ENCODE data around the gene SERPING1.

Gene SERPING1

GRCh38 chr11:57622263-57622662 lies 24.8 kb downstream of the SERPING1 start:
- CTCF ChIA-PET: no interaction called here
- TF ChIP-seq SP1 (IDR thresholded peaks at IDR 0.05) (no peak), PKNOX1 (IDR thresholded peaks at IDR 0.05) (peak; percentile 78), FOXM1 (IDR thresholded peaks at IDR 0.05; ENCODE audit: borderline replicate concordance) (no peak), TARDBP (IDR thresholded peaks at IDR 0.05) (no peak)
- POLR2A ChIA-PET: no interaction called here

GRCh38 chr11:57624864-57625263 lies 27.4 kb downstream of the SERPING1 start:
- CTCF ChIA-PET: no interaction called here

More at GRCh38 chr11:57622263-57622662, 24.8 kb downstream of the SERPING1 start:
- no peak for DNase-seq (ENCODE audit: extremely low spot score)

GRCh38 chr11:57626895-57627294 lies 29.4 kb downstream of the SERPING1 start:
- ChIA-PET CTCF (interaction anchor here (1.6 kb wide), 1 partner anchor 14 kb away, joined by 4 read pairs; no protein-coding TSS in a partner anchor), POLR2A (no interaction called here)
- TF ChIP-seq FOXK2 (IDR thresholded peaks at IDR 0.05): no peak
- TF ChIP-seq FOXA1 (IDR thresholded peaks at IDR 0.05): no peak
- no peak for TF ChIP-seq L3MBTL2 (conservative IDR thresholded peaks at IDR 0.05)
- TF ChIP-seq ZNF384 (IDR thresholded peaks at IDR 0.05): no peak
- no peak for TF ChIP-seq BHLHE40 (IDR thresholded peaks at IDR 0.05; ENCODE audit: borderline replicate concordance)
- no peak for TF ChIP-seq FOXM1 (IDR thresholded peaks at IDR 0.05; ENCODE audit: borderline replicate concordance)
- no peak for TF ChIP-seq PKNOX1 (IDR thresholded peaks at IDR 0.05)
- TF ChIP-seq TARDBP (IDR thresholded peaks at IDR 0.05): no peak
- TF ChIP-seq ELF4 (IDR thresholded peaks at IDR 0.05): no peak
- no peak for TF ChIP-seq NFRKB (IDR thresholded peaks at IDR 0.05)
- TF ChIP-seq CTBP1 (IDR thresholded peaks at IDR 0.05; ENCODE audit: borderline replicate concordance): no peak
- TF ChIP-seq LEF1 (IDR thresholded peaks at IDR 0.05; ENCODE audit: borderline replicate concordance): no peak
- no peak for TF ChIP-seq HDGF (IDR thresholded peaks at IDR 0.05; ENCODE audit: borderline replicate concordance)
- no peak for TF ChIP-seq SUZ12 (IDR thresholded peaks at IDR 0.05)
- TF ChIP-seq SP1 (IDR thresholded peaks at IDR 0.05): no peak
- TF ChIP-seq ARNT (IDR thresholded peaks at IDR 0.05): no peak
- DNase-seq (ENCODE audit: extremely low spot score): no peak

More at GRCh38 chr11:57624864-57625263, 27.4 kb downstream of the SERPING1 start:
- POLR2A ChIA-PET: no interaction called here
- TF ChIP-seq CTBP1 (IDR thresholded peaks at IDR 0.05; ENCODE audit: borderline replicate concordance) (no peak), NFRKB (IDR thresholded peaks at IDR 0.05) (no peak), SUZ12 (IDR thresholded peaks at IDR 0.05) (no peak), PKNOX1 (IDR thresholded peaks at IDR 0.05) (no peak), TARDBP (IDR thresholded peaks at IDR 0.05) (no peak), SP1 (IDR thresholded peaks at IDR 0.05) (no peak), ELF4 (IDR thresholded peaks at IDR 0.05) (no peak), FOXA1 (IDR thresholded peaks at IDR 0.05) (no peak)
- DNase-seq (ENCODE audit: extremely low spot score): no peak

GRCh38 chr11:57630171-57630570 lies 32.7 kb downstream of the SERPING1 start:
- no peak for TF ChIP-seq BHLHE40 (IDR thresholded peaks at IDR 0.05; ENCODE audit: borderline replicate concordance)
- no peak for TF ChIP-seq FOXK2 (IDR thresholded peaks at IDR 0.05)
- TF ChIP-seq PKNOX1 (IDR thresholded peaks at IDR 0.05): no peak
- ChIA-PET CTCF (interaction anchor here (0.6 kb wide), 1 partner anchor 11 kb away, joined by 8 read pairs; no protein-coding TSS in a partner anchor), POLR2A (no interaction called here)
- no peak for DNase-seq (ENCODE audit: extremely low spot score)

GRCh38 chr11:57632116-57632515 lies 34.6 kb downstream of the SERPING1 start:
- ChIA-PET POLR2A (no interaction called here), CTCF (no interaction called here)
- TF ChIP-seq ARNT (IDR thresholded peaks at IDR 0.05) (no peak), TARDBP (IDR thresholded peaks at IDR 0.05) (no peak), CTBP1 (IDR thresholded peaks at IDR 0.05; ENCODE audit: borderline replicate concordance) (no peak), HDGF (IDR thresholded peaks at IDR 0.05; ENCODE audit: borderline replicate concordance) (no peak), ZNF384 (IDR thresholded peaks at IDR 0.05) (no peak), SP1 (IDR thresholded peaks at IDR 0.05) (no peak), FOXM1 (IDR thresholded peaks at IDR 0.05; ENCODE audit: borderline replicate concordance) (no peak), SUZ12 (IDR thresholded peaks at IDR 0.05) (no peak), NFRKB (IDR thresholded peaks at IDR 0.05) (no peak), FOXK2 (IDR thresholded peaks at IDR 0.05) (no peak), ELF4 (IDR thresholded peaks at IDR 0.05) (no peak), PKNOX1 (IDR thresholded peaks at IDR 0.05) (no peak)
- no peak for DNase-seq (ENCODE audit: extremely low spot score)

All from HEK293T (cell line).